COR-L47 (cell line): ENCODE results near the gene SNX21.
A peak's percentile ranks its signal among the peaks of the same experiment; 100 is the strongest.
"Not testable (repeated sequence)": the region's sequence is repeated elsewhere in the genome, so short reads cannot be mapped to it uniquely, and the experiment has no call there.

Experiments
- DNase-seq: peaks from one replicate; lab custom pipeline; 2025; lab: John Stamatoyannopoulos, UW

The SNX21 gene

GRCh38 chr20:45833030-45833882 lies at the start of gene SNX21:
Gene SNX21, plus strand, starts transcription at chr20:45833799. Its CDS starts 121 bp downstream, at chr20:45833920.
- DNase-seq, result no peak

GRCh38 chr20:45788351-45788750 lies 45.2 kb upstream of the SNX21 start:
- no peak for DNase-seq

GRCh38 chr20:45792317-45793118 lies 41.1 kb upstream of the SNX21 start:
- DNase-seq, result no peak

GRCh38 chr20:45796337-45797065 lies 37.1 kb upstream of the SNX21 start:
- DNase-seq, result no peak

- not testable (repeated sequence) for DNase-seq
Measured at GRCh38 chr20:45797510-45797909, 36.1 kb upstream of the SNX21 start.

- DNase-seq, result not testable (repeated sequence)
Measured at GRCh38 chr20:45797955-45798354, 35.6 kb upstream of the SNX21 start.

- DNase-seq, result peak; percentile 38
Measured at GRCh38 chr20:45798935-45799642, 34.5 kb upstream of the SNX21 start.

GRCh38 chr20:45801851-45802250 lies 31.7 kb upstream of the SNX21 start:
- no peak for DNase-seq

- DNase-seq, result no peak
Measured at GRCh38 chr20:45810191-45810970, 23.2 kb upstream of the SNX21 start.

- DNase-seq, result peak; percentile 99
Measured at GRCh38 chr20:45812157-45813005, 21.2 kb upstream of the SNX21 start, which contains the start of gene UBE2C. Gene UBE2C, plus strand, starts transcription at chr20:45812644. Its CDS starts 52 bp downstream, at chr20:45812696.

- no peak for DNase-seq
Measured at GRCh38 chr20:45813006-45813340, 20.6 kb upstream of the SNX21 start.

- no peak for DNase-seq
Measured at GRCh38 chr20:45813489-45813888, 20.1 kb upstream of the SNX21 start.

- no peak for DNase-seq
Measured at GRCh38 chr20:45814314-45814713, 19.3 kb upstream of the SNX21 start.

GRCh38 chr20:45816951-45817350 lies 16.6 kb upstream of the SNX21 start:
- DNase-seq, result no peak

- DNase-seq, result no peak
Measured at GRCh38 chr20:45817376-45818194, 16.0 kb upstream of the SNX21 start.

GRCh38 chr20:45818239-45818638 lies 15.4 kb upstream of the SNX21 start:
- DNase-seq, result no peak

GRCh38 chr20:45819466-45819865 lies 14.1 kb upstream of the SNX21 start:
- no peak for DNase-seq

GRCh38 chr20:45821947-45822346 lies 11.7 kb upstream of the SNX21 start:
- no peak for DNase-seq

GRCh38 chr20:45822857-45823256 lies 10.7 kb upstream of the SNX21 start:
- no peak for DNase-seq
